ENCODE measurements around the gene ETS1.

DNA sequence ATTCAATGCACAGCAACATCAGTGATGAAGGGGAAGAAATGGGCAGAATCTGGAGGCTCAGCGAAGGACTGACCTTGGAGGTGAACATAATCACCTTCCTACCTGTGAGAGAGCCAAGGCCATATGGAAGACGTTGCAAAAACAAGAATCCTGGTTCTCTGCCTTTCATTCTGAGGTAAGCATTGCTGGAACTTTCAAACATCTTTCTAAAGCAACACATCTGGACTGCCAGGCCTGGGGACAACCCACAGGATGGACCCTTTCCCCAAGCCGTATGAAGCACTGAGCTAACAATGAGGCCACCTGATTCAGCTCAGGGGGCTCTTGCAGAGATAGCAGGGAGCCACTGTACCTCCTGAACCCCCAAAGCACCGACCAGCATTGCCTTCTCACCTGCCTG is 70.5 kb downstream of the ETS1 start:
- TF ChIP-seq CTCF (optimal IDR thresholded peaks at IDR 0.05 in 1 of 3, IDR thresholded peaks at IDR 0.05 in 1 of 3, conservative IDR thresholded peaks at IDR 0.05 in 1 of 3; ENCODE audit: extremely low read depth in 1 of 3, insufficient read depth in 2 of 3, low read length in 3 of 3) (no peak), EZH2 (IDR thresholded peaks at IDR 0.05; ENCODE audit: low read length) (no peak)

Data from keratinocyte (primary cell).